PFSK-1 (cell line): ENCODE results near the gene MAP2K5.

ENCODE experiments used
- FOXP2 ChIP-seq: optimal IDR thresholded peaks from 2 replicates; pipeline ENCODE3; 2011; ENCODE audit warnings: borderline replicate concordance, control low read depth, inconsistent platforms; ENCODE audit not compliant: insufficient read depth; ENCODE audit errors: extremely low read length, extremely low read depth
- POLR2AphosphoS5 ChIP-seq: IDR thresholded peaks from 2 replicates; pipeline ENCODE4 v1.6.1; 2012; ENCODE audit warnings: low read depth, mild to moderate bottlenecking, control low read depth, low read length, moderate library complexity
- SIN3A ChIP-seq: IDR thresholded peaks from 2 replicates; pipeline ENCODE4 v1.6.1; 2012; ENCODE audit warnings: mild to moderate bottlenecking, low read length, moderate library complexity, borderline replicate concordance; ENCODE audit not compliant: insufficient read depth
- TAF1 ChIP-seq: IDR thresholded peaks from 2 replicates; pipeline ENCODE4 v1.6.1; 2012; ENCODE audit warnings: low read length, control low read depth, borderline replicate concordance; ENCODE audit not compliant: insufficient read depth
- TF ChIP-seq, protein P1 (sequence below), 2 experiments: IDR thresholded peaks; 2 replicates each; pipeline versions ENCODE4 v1.6.1 to v1.8.0; 2011 to 2012; ENCODE audit warnings: low read depth in 2 of 2, low read length in 2 of 2, control low read depth in 1 of 2, inconsistent platforms in 1 of 2, mild to moderate bottlenecking in 1 of 2, moderate library complexity in 1 of 2; ENCODE audit not compliant: insufficient read depth in 1 of 2

The MAP2K5 gene

DNA sequence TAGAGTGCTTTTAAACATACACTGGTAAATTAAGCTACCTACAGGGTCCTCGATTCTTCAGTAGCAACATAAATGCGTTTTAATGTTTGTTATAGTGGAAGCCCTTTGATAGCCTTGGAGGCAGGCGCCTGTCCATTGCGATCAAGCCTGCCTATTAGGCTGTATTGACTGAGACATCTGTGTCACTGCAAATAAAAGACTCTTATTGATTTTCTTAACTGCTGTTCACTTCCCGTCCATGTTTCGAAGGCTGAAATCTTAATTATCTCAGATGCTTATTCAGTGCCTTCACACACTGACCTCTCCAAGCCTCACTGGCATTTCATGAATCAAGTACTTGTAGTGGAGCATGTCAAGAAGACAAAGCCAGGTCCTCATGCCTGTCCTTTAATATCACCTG, 51.1 kb downstream of the MAP2K5 start:
- TF ChIP-seq, protein P1, sequence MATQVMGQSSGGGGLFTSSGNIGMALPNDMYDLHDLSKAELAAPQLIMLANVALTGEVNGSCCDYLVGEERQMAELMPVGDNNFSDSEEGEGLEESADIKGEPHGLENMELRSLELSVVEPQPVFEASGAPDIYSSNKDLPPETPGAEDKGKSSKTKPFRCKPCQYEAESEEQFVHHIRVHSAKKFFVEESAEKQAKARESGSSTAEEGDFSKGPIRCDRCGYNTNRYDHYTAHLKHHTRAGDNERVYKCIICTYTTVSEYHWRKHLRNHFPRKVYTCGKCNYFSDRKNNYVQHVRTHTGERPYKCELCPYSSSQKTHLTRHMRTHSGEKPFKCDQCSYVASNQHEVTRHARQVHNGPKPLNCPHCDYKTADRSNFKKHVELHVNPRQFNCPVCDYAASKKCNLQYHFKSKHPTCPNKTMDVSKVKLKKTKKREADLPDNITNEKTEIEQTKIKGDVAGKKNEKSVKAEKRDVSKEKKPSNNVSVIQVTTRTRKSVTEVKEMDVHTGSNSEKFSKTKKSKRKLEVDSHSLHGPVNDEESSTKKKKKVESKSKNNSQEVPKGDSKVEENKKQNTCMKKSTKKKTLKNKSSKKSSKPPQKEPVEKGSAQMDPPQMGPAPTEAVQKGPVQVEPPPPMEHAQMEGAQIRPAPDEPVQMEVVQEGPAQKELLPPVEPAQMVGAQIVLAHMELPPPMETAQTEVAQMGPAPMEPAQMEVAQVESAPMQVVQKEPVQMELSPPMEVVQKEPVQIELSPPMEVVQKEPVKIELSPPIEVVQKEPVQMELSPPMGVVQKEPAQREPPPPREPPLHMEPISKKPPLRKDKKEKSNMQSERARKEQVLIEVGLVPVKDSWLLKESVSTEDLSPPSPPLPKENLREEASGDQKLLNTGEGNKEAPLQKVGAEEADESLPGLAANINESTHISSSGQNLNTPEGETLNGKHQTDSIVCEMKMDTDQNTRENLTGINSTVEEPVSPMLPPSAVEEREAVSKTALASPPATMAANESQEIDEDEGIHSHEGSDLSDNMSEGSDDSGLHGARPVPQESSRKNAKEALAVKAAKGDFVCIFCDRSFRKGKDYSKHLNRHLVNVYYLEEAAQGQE (IDR thresholded peaks at IDR 0.05; ENCODE audit: insufficient read depth in 1 of 2, low read depth in 2 of 2, low read length in 2 of 2), result no peak
- TF ChIP-seq SIN3A, result no peak
- TF ChIP-seq TAF1, result no peak
- TF ChIP-seq POLR2AphosphoS5, result no peak
- TF ChIP-seq FOXP2, result no peak

DNA sequence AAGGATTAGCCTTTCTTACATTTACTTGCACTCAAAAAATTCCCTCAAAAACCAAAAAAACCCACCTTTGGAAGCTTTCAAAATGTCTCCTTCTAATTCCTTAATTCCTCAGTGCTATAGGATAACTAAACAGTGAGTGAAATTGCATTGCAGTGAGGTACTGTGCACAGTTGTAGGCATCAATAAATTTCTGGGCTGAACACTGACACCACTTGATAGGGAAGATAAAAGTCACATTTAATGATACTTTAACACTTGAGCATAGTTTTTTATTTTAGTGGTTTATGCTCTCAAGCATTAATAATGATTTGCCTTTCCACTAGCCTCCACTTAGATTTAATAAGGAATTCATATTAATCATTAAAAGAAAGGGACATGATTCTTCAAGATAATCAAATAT, 52.3 kb downstream of the MAP2K5 start:
- TF ChIP-seq POLR2AphosphoS5 (no peak), SIN3A (no peak), TAF1 (no peak), FOXP2 (no peak)
- TF ChIP-seq, protein P1 (IDR thresholded peaks at IDR 0.05; ENCODE audit: insufficient read depth in 1 of 2, low read depth in 2 of 2, low read length in 2 of 2), result no peak

DNA sequence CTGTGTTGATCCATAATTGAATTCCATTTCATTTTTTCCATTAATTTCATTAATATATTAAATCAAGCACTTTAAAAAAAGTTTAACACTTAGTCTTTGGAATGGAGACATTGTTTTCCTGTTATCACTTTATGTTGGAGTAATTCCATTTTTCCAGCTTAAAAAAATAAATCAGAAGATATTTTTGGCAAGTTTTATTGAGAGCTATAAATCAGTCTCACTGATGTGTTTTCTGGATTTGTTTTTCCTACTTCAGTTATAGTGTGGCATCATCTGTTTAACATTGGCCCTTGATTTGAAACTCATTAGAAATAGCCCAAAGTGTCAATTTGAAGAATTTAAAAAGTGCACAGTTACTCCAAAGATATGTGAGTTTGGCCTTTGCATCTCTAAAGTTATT, 53.1 kb downstream of the MAP2K5 start:
- no peak for TF ChIP-seq TAF1

DNA sequence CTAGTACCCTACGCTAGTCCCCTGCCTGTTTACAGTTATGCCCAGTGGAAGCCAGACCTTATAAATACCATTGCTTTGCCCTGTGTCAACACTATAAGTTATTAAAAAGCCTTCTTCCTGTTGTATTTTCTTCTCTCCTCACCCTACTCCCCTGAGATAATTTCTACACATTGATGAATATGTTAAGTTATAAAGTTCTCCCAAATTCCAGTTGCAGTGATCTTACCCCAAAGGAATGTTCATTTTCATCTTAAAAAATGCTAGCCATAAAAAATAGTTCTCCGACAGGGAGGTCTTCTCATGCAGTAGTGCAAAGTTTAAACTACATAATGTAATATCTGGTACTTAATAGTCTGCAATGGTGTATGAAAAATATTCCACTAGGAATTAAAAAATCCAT, 58.6 kb downstream of the MAP2K5 start:
- TF ChIP-seq POLR2AphosphoS5 (no peak), FOXP2 (no peak), TAF1 (no peak), SIN3A (no peak)
- TF ChIP-seq, protein P1 (IDR thresholded peaks at IDR 0.05; ENCODE audit: insufficient read depth in 1 of 2, low read depth in 2 of 2, low read length in 2 of 2), result no peak

DNA sequence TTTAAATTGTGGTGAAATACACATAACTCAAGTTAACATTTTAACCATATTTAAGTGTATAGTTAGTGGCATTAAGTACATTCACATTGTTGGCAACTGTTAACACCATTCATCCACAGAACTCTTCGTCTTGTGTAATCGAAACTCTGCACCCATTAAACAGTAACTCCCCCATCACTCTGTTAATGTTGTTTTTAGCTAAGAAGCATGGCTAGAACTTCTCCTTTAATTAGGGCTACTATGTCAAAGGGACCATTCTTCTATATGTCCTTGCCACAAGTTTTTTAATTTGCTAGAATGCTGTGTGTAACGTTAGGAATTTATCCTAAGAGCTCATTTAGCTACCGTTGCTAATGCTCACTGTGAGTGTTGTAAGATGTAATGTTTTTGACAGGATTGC, 60.6 kb downstream of the MAP2K5 start:
- no peak for TF ChIP-seq TAF1
- TF ChIP-seq FOXP2, result no peak
- TF ChIP-seq POLR2AphosphoS5, result no peak
- no peak for TF ChIP-seq SIN3A
- TF ChIP-seq, protein P1 (IDR thresholded peaks at IDR 0.05; ENCODE audit: insufficient read depth in 1 of 2, low read depth in 2 of 2, low read length in 2 of 2), result no peak
